HepG2 (cell line): ENCODE data around the gene PPIL6. TPM values are rescaled to one million over a fixed set of nuclear protein-coding genes. Genes with fewer than 3 reads are reported as not detected.

ENCODE experiments used
- ASH2L ChIP-seq: fragments of 300-600, 200-600 bp; sonication (generic); IDR thresholded peaks from 2 replicates; pipeline ENCODE4 v1.7.0; 2017; ENCODE audit warnings: low read depth, mild to moderate bottlenecking, moderate library complexity, mixed read lengths, low read length; ENCODE audit not compliant: insufficient read length
- BRCA1 ChIP-seq: sonication (generic); formaldehyde crosslinking; IDR thresholded peaks from 2 replicates; pipeline ENCODE4 v1.4.0; 2020; ENCODE audit warnings: missing genetic modification reagents
- DNMT1 ChIP-seq: sonication (generic); formaldehyde crosslinking; IDR thresholded peaks from 2 replicates; pipeline ENCODE4 v1.5.1; 2020; ENCODE audit warnings: mild to moderate bottlenecking, missing genetic modification reagents
- HCFC1 ChIP-seq: fragments of 150-350 bp; IDR thresholded peaks from 2 replicates; pipeline ENCODE4 v1.6.1; 2014; ENCODE audit warnings: low read depth, low read length
- KLF13 ChIP-seq: sonication (generic); formaldehyde crosslinking; IDR thresholded peaks from 2 replicates; pipeline ENCODE4 v1.4.0; 2020; ENCODE audit warnings: mild to moderate bottlenecking, missing genetic modification reagents
- NR1H2 ChIP-seq: sonication (generic); formaldehyde crosslinking; IDR thresholded peaks from 2 replicates; pipeline ENCODE4 v1.8.1; 2022; ENCODE audit warnings: low read depth, missing genetic modification reagents, borderline replicate concordance
- PHF5A ChIP-seq: IDR thresholded peaks from one replicate; pipeline ENCODE4 v1.6.1; 2018; ENCODE audit warnings: low read depth, missing genetic modification reagents; ENCODE audit not compliant: unreplicated experiment
- RFX5 ChIP-seq: IDR thresholded peaks from 2 replicates; pipeline ENCODE4 v1.6.1; 2011; ENCODE audit warnings: low read depth, low read length, improper control_type of control experiment
- SOX5 ChIP-seq: IDR thresholded peaks from 2 replicates; pipeline ENCODE4 v1.6.1; 2016; ENCODE audit warnings: borderline replicate concordance
- ZNF333 ChIP-seq: sonication (generic); formaldehyde crosslinking; IDR thresholded peaks from 2 replicates; pipeline ENCODE4 v1.4.0; 2020; ENCODE audit warnings: mild to moderate bottlenecking, missing genetic modification reagents, borderline replicate concordance
- ZNF569 ChIP-seq: sonication (generic); formaldehyde crosslinking; IDR thresholded peaks from 2 replicates; pipeline ENCODE4 v1.5.0; 2020; ENCODE audit warnings: mild to moderate bottlenecking, missing genetic modification reagents, moderate library complexity, borderline replicate concordance
- ZNF598 ChIP-seq: sonication (generic); formaldehyde crosslinking; IDR thresholded peaks from 2 replicates; pipeline ENCODE4 v1.5.1; 2020; ENCODE audit warnings: mild to moderate bottlenecking, missing genetic modification reagents, borderline replicate concordance
- ZNF674 ChIP-seq: sonication (generic); formaldehyde crosslinking; IDR thresholded peaks from 2 replicates; pipeline ENCODE4 v1.5.0; 2020; ENCODE audit warnings: low read depth, mild to moderate bottlenecking, missing genetic modification reagents
- ZNF773 ChIP-seq: sonication (generic); formaldehyde crosslinking; IDR thresholded peaks from 2 replicates; pipeline ENCODE4 v1.4.0; 2020; ENCODE audit warnings: missing genetic modification reagents, borderline replicate concordance
- polyA plus RNA-seq, 8 experiments: library from polyadenylated mRNA; depleted of rRNA in 3 of 8; stranded (reverse) in 7 of 8; unstranded in 1 of 8; fragments of >200 nt; fragmentation: Illumina TruSeq in 4 of 8; extraction: Trizol in 4 of 8; gene quantifications; 2 replicates each; pipeline versions ENCODE4 v1.2.1 to v1.2.3, GENCODE V29; 2011 to 2016; ENCODE audit warnings: low read depth in 4 of 8, missing spikeins in 1 of 8, mixed read lengths in 1 of 8; ENCODE audit not compliant: insufficient read depth in 1 of 8
- total RNA-seq, 5 experiments: library from RNA; depleted of rRNA; stranded (reverse); fragments of >200 nt; fragmentation: Illumina TruSeq; extraction: Trizol; gene quantifications; 2 replicates each; pipeline ENCODE4 v1.2.3, GENCODE V29; 2016; ENCODE audit warnings: low read depth in 1 of 5
- TF ChIP-seq, protein P1 (sequence below): sonication (generic); formaldehyde crosslinking; IDR thresholded peaks from 2 replicates; pipeline ENCODE4 v1.4.0; 2020; ENCODE audit warnings: missing genetic modification reagents, borderline replicate concordance
- TF ChIP-seq, protein P2 (sequence below): sonication (generic); formaldehyde crosslinking; IDR thresholded peaks from 2 replicates; pipeline ENCODE4 v1.5.1; 2020; ENCODE audit warnings: mild to moderate bottlenecking, missing genetic modification reagents, borderline replicate concordance
- TF ChIP-seq, protein P3 (sequence below): fragments of 450-650 bp; IDR thresholded peaks from 2 replicates; pipeline ENCODE4 v1.6.1; 2016
- TF ChIP-seq, protein P4 (sequence below): sonication (generic); formaldehyde crosslinking; IDR thresholded peaks from 2 replicates; pipeline ENCODE4 v1.4.0; 2020; ENCODE audit warnings: missing genetic modification reagents, borderline replicate concordance

Gene PPIL6
- total and polyA plus RNA-seq, 2 of the 13 experiments (the other 11 are each of a cell fraction or from before 2014, with no cell fraction given), result 0.22 to 0.46 TPM

DNA sequence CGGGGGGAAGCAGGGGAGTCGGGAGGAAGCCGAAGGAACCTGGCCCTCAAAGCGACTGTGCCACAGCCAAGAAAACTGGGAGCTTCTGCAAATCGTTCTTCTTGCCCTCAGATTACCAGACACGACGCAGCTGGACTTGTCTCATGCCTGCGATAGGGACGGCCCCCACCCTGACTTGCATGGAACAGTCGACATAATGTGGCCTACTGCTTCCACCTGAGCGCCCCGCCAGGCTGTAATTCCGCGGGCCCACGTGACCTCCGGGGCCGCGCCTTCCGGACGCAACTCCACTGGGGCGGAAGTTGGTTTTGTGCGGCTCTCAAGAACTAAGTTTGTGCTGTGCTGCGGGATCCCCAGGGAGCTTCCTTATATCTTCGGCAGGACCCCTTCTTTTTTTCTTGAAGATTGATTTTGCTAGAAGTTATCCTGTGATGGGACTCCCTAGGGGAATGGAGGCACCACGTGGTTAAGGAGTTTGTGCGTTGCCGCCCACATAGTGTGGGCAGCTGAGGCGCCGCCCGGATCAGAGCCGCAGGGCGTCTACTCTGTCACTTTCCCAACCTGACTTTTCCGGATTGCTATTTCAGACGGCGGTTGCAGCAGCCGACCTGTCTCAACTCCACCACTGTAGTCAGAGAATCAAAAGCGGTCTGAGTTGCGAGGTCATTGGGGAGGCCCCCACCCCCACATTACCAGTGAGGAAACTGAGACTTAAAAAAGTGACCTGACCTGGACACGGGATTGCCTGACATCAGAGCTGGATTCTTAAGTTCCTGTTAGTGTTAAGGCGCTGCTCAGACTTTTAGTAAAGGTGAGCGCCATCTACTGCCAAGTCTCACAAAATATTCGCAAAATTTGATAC lies 57.6 kb downstream of the PPIL6 start (continued):
- TF ChIP-seq ZNF569 (CRISPR knock-in tag) (no peak), RFX5 (no peak), DNMT1 (CRISPR knock-in tag) (no peak), PHF5A (peak; percentile 8), ZNF333 (CRISPR knock-in tag) (no peak), ZNF773 (no peak), NR1H2 (CRISPR knock-in tag) (no peak), BRCA1 (CRISPR knock-in tag) (0 out of 2 replicates have a peak, but pooled peaks have one; percentile 27), SOX5 (CRISPR knock-in tag) (0 out of 2 replicates have a peak, but pooled peaks have one; percentile 35), ZNF674 (CRISPR knock-in tag) (0 out of 2 replicates have a peak, but pooled peaks have one; percentile 74), ZNF598 (CRISPR knock-in tag) (no peak), KLF13 (no peak), HCFC1 (0 out of 2 replicates have a peak, but pooled peaks have one; percentile 21), ASH2L (peak; percentile 91)
- TF ChIP-seq, protein P1, sequence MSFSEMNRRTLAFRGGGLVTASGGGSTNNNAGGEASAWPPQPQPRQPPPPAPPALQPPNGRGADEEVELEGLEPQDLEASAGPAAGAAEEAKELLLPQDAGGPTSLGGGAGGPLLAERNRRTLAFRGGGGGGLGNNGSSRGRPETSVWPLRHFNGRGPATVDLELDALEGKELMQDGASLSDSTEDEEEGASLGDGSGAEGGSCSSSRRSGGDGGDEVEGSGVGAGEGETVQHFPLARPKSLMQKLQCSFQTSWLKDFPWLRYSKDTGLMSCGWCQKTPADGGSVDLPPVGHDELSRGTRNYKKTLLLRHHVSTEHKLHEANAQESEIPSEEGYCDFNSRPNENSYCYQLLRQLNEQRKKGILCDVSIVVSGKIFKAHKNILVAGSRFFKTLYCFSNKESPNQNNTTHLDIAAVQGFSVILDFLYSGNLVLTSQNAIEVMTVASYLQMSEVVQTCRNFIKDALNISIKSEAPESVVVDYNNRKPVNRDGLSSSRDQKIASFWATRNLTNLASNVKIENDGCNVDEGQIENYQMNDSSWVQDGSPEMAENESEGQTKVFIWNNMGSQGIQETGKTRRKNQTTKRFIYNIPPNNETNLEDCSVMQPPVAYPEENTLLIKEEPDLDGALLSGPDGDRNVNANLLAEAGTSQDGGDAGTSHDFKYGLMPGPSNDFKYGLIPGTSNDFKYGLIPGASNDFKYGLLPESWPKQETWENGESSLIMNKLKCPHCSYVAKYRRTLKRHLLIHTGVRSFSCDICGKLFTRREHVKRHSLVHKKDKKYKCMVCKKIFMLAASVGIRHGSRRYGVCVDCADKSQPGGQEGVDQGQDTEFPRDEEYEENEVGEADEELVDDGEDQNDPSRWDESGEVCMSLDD (CRISPR knock-in tag), result no peak
- TF ChIP-seq, protein P2, sequence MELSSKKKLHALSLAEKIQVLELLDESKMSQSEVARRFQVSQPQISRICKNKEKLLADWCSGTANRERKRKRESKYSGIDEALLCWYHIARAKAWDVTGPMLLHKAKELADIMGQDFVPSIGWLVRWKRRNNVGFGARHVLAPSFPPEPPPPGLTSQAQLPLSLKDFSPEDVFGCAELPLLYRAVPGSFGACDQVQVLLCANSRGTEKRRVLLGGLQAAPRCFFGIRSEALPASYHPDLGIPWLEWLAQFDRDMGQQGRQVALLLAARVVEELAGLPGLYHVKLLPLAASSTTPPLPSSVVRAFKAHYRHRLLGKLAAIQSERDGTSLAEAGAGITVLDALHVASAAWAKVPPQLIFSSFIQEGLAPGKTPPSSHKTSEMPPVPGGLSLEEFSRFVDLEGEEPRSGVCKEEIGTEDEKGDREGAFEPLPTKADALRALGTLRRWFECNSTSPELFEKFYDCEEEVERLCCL (CRISPR knock-in tag), result 0 out of 2 replicates have a peak, but pooled peaks have one; percentile 0
- TF ChIP-seq, protein P3, sequence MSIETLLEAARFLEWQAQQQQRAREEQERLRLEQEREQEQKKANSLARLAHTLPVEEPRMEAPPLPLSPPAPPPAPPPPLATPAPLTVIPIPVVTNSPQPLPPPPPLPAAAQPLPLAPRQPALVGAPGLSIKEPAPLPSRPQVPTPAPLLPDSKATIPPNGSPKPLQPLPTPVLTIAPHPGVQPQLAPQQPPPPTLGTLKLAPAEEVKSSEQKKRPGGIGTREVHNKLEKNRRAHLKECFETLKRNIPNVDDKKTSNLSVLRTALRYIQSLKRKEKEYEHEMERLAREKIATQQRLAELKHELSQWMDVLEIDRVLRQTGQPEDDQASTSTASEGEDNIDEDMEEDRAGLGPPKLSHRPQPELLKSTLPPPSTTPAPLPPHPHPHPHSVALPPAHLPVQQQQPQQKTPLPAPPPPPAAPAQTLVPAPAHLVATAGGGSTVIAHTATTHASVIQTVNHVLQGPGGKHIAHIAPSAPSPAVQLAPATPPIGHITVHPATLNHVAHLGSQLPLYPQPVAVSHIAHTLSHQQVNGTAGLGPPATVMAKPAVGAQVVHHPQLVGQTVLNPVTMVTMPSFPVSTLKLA, result peak; percentile 72
- TF ChIP-seq, protein P4, sequence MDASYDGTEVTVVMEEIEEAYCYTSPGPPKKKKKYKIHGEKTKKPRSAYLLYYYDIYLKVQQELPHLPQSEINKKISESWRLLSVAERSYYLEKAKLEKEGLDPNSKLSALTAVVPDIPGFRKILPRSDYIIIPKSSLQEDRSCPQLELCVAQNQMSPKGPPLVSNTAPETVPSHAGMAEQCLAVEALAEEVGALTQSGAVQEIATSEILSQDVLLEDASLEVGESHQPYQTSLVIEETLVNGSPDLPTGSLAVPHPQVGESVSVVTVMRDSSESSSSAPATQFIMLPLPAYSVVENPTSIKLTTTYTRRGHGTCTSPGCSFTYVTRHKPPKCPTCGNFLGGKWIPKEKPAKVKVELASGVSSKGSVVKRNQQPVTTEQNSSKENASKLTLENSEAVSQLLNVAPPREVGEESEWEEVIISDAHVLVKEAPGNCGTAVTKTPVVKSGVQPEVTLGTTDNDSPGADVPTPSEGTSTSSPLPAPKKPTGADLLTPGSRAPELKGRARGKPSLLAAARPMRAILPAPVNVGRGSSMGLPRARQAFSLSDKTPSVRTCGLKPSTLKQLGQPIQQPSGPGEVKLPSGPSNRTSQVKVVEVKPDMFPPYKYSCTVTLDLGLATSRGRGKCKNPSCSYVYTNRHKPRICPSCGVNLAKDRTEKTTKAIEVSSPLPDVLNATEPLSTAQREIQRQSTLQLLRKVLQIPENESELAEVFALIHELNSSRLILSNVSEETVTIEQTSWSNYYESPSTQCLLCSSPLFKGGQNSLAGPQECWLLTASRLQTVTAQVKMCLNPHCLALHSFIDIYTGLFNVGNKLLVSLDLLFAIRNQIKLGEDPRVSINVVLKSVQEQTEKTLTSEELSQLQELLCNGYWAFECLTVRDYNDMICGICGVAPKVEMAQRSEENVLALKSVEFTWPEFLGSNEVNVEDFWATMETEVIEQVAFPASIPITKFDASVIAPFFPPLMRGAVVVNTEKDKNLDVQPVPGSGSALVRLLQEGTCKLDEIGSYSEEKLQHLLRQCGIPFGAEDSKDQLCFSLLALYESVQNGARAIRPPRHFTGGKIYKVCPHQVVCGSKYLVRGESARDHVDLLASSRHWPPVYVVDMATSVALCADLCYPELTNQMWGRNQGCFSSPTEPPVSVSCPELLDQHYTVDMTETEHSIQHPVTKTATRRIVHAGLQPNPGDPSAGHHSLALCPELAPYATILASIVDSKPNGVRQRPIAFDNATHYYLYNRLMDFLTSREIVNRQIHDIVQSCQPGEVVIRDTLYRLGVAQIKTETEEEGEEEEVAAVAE (CRISPR knock-in tag), result no peak
